ENCODE measurements around the gene RIN3.

DNA sequence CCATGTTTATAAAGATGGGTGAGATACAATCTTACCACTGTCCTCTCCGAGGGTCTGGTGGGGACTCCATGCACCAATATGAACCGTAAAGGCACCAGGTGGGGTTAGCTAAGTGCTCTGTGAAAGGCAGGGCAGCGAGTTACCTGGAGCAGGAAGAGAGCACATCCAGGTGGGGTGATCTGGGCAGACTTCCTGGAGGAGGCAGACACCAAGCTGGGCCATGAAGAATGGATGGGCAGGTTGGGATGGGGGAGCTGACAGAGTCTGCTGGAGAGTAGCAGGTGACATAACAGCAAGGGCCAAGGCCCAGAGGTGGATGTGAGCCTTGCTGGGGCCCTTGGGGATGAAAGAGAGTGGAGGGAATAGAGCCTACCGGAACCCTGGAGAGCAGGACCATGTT, 45.9 kb downstream of the RIN3 start:
- TF ChIP-seq POLR2AphosphoS5 (IDR thresholded peaks at IDR 0.05), result no peak
- TF ChIP-seq, protein P1, sequence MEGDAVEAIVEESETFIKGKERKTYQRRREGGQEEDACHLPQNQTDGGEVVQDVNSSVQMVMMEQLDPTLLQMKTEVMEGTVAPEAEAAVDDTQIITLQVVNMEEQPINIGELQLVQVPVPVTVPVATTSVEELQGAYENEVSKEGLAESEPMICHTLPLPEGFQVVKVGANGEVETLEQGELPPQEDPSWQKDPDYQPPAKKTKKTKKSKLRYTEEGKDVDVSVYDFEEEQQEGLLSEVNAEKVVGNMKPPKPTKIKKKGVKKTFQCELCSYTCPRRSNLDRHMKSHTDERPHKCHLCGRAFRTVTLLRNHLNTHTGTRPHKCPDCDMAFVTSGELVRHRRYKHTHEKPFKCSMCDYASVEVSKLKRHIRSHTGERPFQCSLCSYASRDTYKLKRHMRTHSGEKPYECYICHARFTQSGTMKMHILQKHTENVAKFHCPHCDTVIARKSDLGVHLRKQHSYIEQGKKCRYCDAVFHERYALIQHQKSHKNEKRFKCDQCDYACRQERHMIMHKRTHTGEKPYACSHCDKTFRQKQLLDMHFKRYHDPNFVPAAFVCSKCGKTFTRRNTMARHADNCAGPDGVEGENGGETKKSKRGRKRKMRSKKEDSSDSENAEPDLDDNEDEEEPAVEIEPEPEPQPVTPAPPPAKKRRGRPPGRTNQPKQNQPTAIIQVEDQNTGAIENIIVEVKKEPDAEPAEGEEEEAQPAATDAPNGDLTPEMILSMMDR (IDR thresholded peaks at IDR 0.05), result no peak
